IMR-90 (cell line): ENCODE measurements around the gene HS6ST3. TPM values are rescaled to one million over a fixed set of nuclear protein-coding genes. Genes with fewer than 3 reads are reported as not detected.

Experiments
- ATAC-seq: fragments of 200-7000 bp; cut with Tn5 transposase; 2 replicates; pipeline ENCODE4 v1.9.1; 2020; ENCODE audit warnings: low read depth, mild to moderate bottlenecking, moderate library complexity
- BruUV-seq: library from RNA; stranded (reverse); fragments of 400-500 nt; replicated peaks from 2 replicates; lab custom pipeline; 2021; lab: Mats Ljungman, UMichigan
- CTCF ChIA-PET: fragments of 300-600 bp; formaldehyde crosslinking; extraction: SDS; loops from one replicate; lab custom pipeline; 2021; ENCODE audit warnings: antibody characterized with exemption; lab: Yijun Ruan, JAX
- POLR2A ChIA-PET: fragments of 300-600 bp; sonication (Branson Sonifier 250); formaldehyde crosslinking; loops from one replicate; lab custom pipeline; 2022; ENCODE audit warnings: antibody characterized with exemption; ENCODE audit not compliant: unreplicated experiment; lab: Charles Lee
- DNase-seq: peaks from one replicate; pipeline ENCODE4 v3.0.0; 2013
- H2AFZ ChIP-seq: replicated peaks from 2 replicates; pipeline ENCODE3; 2013; ENCODE audit warnings: low read length, mild to moderate bottlenecking; ENCODE audit not compliant: poor library complexity
- H2AK5ac ChIP-seq: 2 replicates; pipeline ENCODE4 v1.6.1; 2013; ENCODE audit warnings: low read depth, low read length, inconsistent platforms
- H2AK9ac ChIP-seq: replicated peaks from 2 replicates; pipeline ENCODE3; 2013; ENCODE audit warnings: mild to moderate bottlenecking, low read depth, low read length, moderate library complexity; ENCODE audit not compliant: poor library complexity
- H2BK120ac ChIP-seq: 2 replicates; pipeline ENCODE4 v1.6.1; 2013; ENCODE audit warnings: low read depth, low read length, inconsistent platforms
- H2BK15ac ChIP-seq: 3 replicates; pipeline ENCODE4 v1.6.1; 2013; ENCODE audit warnings: low read depth, low read length, inconsistent platforms
- H2BK20ac ChIP-seq: 2 replicates; pipeline ENCODE4 v1.6.1; 2013; ENCODE audit warnings: low read depth, mild to moderate bottlenecking, inconsistent platforms, low read length, moderate library complexity
- H2BK5ac ChIP-seq: 2 replicates; pipeline ENCODE4 v1.6.1; 2013; ENCODE audit warnings: mild to moderate bottlenecking, low read depth, low read length, inconsistent platforms; ENCODE audit not compliant: poor library complexity, severe bottlenecking
- H3K14ac ChIP-seq: replicated peaks from 2 replicates; pipeline ENCODE4 v1.6.1; 2013; ENCODE audit warnings: low read depth, low read length, inconsistent platforms
- H3K18ac ChIP-seq: 2 replicates; pipeline ENCODE4 v1.6.1; 2013; ENCODE audit warnings: low read depth, low read length, control low read depth
- H3K23ac ChIP-seq: 2 replicates; pipeline ENCODE4 v1.6.1; 2013; ENCODE audit warnings: low read depth, low read length, inconsistent platforms
- H3K27ac ChIP-seq: 2 replicates; pipeline ENCODE4 v1.5.1; 2013; ENCODE audit warnings: mild to moderate bottlenecking, control low read depth, low read length; ENCODE audit not compliant: insufficient read depth
- H3K27me3 ChIP-seq: 2 replicates; pipeline ENCODE4 v1.6.1; 2013; ENCODE audit warnings: low read length; ENCODE audit not compliant: control insufficient read depth, insufficient read depth
- H3K36me3 ChIP-seq: 2 replicates; pipeline ENCODE4 v1.6.1; 2013; ENCODE audit warnings: low read length, mixed read lengths; ENCODE audit not compliant: control insufficient read depth, insufficient read depth
- H3K4ac ChIP-seq: 2 replicates; pipeline ENCODE4 v1.6.1; 2013; ENCODE audit warnings: low read depth, low read length, inconsistent platforms
- H3K4me1 ChIP-seq: 2 replicates; pipeline ENCODE4 v1.6.1; 2013; ENCODE audit warnings: low read length, mixed read lengths; ENCODE audit not compliant: control insufficient read depth, insufficient read depth
- H3K4me2 ChIP-seq: 2 replicates; pipeline ENCODE4 v1.6.1; 2013; ENCODE audit warnings: low read depth, mild to moderate bottlenecking, control low read depth, low read length, moderate library complexity
- H3K4me3 ChIP-seq: 2 replicates; pipeline ENCODE4 v1.5.1; 2013; ENCODE audit warnings: low read depth, mild to moderate bottlenecking, control low read depth, low read length, moderate library complexity; ENCODE audit not compliant: insufficient read depth
- H3K56ac ChIP-seq: 2 replicates; pipeline ENCODE4 v1.6.1; 2013; ENCODE audit warnings: low read length, inconsistent platforms; ENCODE audit not compliant: insufficient read depth; ENCODE audit errors: extremely low read depth
- H3K79me1 ChIP-seq, 2 experiments: 2 replicates each; pipeline ENCODE4 v1.6.1; 2013; ENCODE audit warnings: low read length in 2 of 2, inconsistent platforms in 1 of 2, low read depth in 1 of 2
- H3K9ac ChIP-seq: 2 replicates; pipeline ENCODE4 v1.6.1; 2013; ENCODE audit warnings: low read depth, low read length, control low read depth
- H3K9me1 ChIP-seq: 2 replicates; pipeline ENCODE4 v1.6.1; 2013; ENCODE audit warnings: low read length, inconsistent platforms; ENCODE audit not compliant: insufficient read depth
- H3K9me3 ChIP-seq: 2 replicates; pipeline ENCODE4 v1.6.1; 2013; ENCODE audit warnings: low read length; ENCODE audit not compliant: control insufficient read depth, insufficient read depth
- H4K20me1 ChIP-seq: 2 replicates; pipeline ENCODE4 v1.6.1; 2013; ENCODE audit warnings: low read length, inconsistent platforms; ENCODE audit not compliant: insufficient read depth
- H4K5ac ChIP-seq: 2 replicates; pipeline ENCODE4 v1.6.1; 2013; ENCODE audit warnings: mild to moderate bottlenecking, low read depth, low read length, control low read depth
- H4K8ac ChIP-seq, 2 experiments: 2 replicates each; pipeline ENCODE4 v1.6.1; 2013; ENCODE audit warnings: low read depth in 2 of 2, low read length in 2 of 2, control low read depth in 1 of 2, inconsistent platforms in 1 of 2
- H4K91ac ChIP-seq: 2 replicates; pipeline ENCODE4 v1.6.1; 2013; ENCODE audit warnings: low read depth, low read length, inconsistent platforms; ENCODE audit not compliant: insufficient read depth
- CEBPB ChIP-seq: IDR thresholded peaks from 2 replicates; pipeline ENCODE4 v1.6.1; 2012; ENCODE audit warnings: low read depth, low read length, improper control_type of control experiment
- FOS ChIP-seq: fragments of 150-350 bp; IDR thresholded peaks from 2 replicates; pipeline ENCODE4 v1.6.1; 2016; ENCODE audit warnings: low read depth, low read length
- MAZ ChIP-seq: IDR thresholded peaks from 2 replicates; pipeline ENCODE4 v1.6.1; 2012; ENCODE audit warnings: low read depth, mild to moderate bottlenecking, low read length, improper control_type of control experiment, moderate library complexity, borderline replicate concordance
- MXI1 ChIP-seq: IDR thresholded peaks from 2 replicates; pipeline ENCODE4 v1.6.1; 2012; ENCODE audit warnings: low read depth, mild to moderate bottlenecking, low read length, moderate library complexity, borderline replicate concordance
- NFE2L2 ChIP-seq: fragments of 150-350 bp; IDR thresholded peaks from 2 replicates; pipeline ENCODE4 v1.6.1; 2016; ENCODE audit warnings: low read depth, mild to moderate bottlenecking, low read length
- POLR2A ChIP-seq: IDR thresholded peaks from 2 replicates; pipeline ENCODE4 v1.6.1; 2012; ENCODE audit warnings: mild to moderate bottlenecking, low read depth, low read length
- RAD21 ChIP-seq: IDR thresholded peaks from 2 replicates; pipeline ENCODE4 v1.6.1; 2012; ENCODE audit warnings: low read length, improper control_type of control experiment
- RCOR1 ChIP-seq: IDR thresholded peaks from 2 replicates; pipeline ENCODE4 v1.6.1; 2012; ENCODE audit warnings: mild to moderate bottlenecking, low read length, improper control_type of control experiment; ENCODE audit not compliant: insufficient replicate concordance
- RFX5 ChIP-seq: IDR thresholded peaks from 2 replicates; pipeline ENCODE4 v1.8.0; 2012; ENCODE audit warnings: low read depth, mild to moderate bottlenecking, low read length, moderate library complexity
- SMC3 ChIP-seq: fragments of 150-350 bp; IDR thresholded peaks from 2 replicates; pipeline ENCODE4 v1.6.1; 2016; ENCODE audit warnings: low read depth, mild to moderate bottlenecking, antibody characterized with exemption, low read length, moderate library complexity
- USF2 ChIP-seq: fragments of 150-350 bp; IDR thresholded peaks from 2 replicates; pipeline ENCODE4 v1.6.1; 2017; ENCODE audit warnings: mild to moderate bottlenecking, antibody characterized with exemption, low read length, low read depth
- WGBS, 2 experiments: methylation state at CpG; one replicate each; pipeline versions ENCODE4 v1.1.5 to v1.1.7; 2013; ENCODE audit warnings: missing lambda C conversion rate in 2 of 2; ENCODE audit not compliant: insufficient read length in 1 of 2; ENCODE audit errors: extremely low coverage in 2 of 2; 5-methylcytosine and 5-hydroxymethylcytosine counted together
- dilution Hi-C: fragments of 300-500 bp; cut with HindIII; formaldehyde crosslinking; loops from one replicate; pipeline ENCODE4 v1.14.3; 2018; ENCODE audit warnings: low sequenced_read_pairs; ENCODE audit not compliant: unreplicated experiment
- in situ Hi-C: fragments of 300-500 bp; cut with MboI; formaldehyde crosslinking; loops from 3 replicates; pipeline ENCODE4 v1.14.3; 2019; ENCODE audit warnings: low sequenced_read_pairs, inconsistent platforms, mixed read lengths
- intact Hi-C: fragments of 100-400 bp; cut with micrococcal nuclease; formaldehyde crosslinking; loops from 2 replicates; pipeline ENCODE4 v1.10.0; 2022
- polyA plus RNA-seq, 3 experiments: library from polyadenylated mRNA; depleted of rRNA; stranded (reverse); fragments of >200 nt; gene quantifications; 2 replicates each; pipeline ENCODE4 v1.2.3, GENCODE V29; 2012; ENCODE audit warnings: low replicate concordance in 1 of 3
- total RNA-seq: library from RNA; depleted of rRNA; stranded (reverse); fragments of >200 nt; gene quantifications from 2 replicates; pipeline ENCODE4 v1.2.3, GENCODE V29; 2012
- TF ChIP-seq, protein P1 (sequence below): fragments of 150-350 bp; IDR thresholded peaks from 2 replicates; pipeline ENCODE4 v1.6.1; 2016; ENCODE audit warnings: low read depth, mild to moderate bottlenecking, low read length, moderate library complexity, borderline replicate concordance
- TF ChIP-seq, protein P2 (sequence below): conservative IDR thresholded peaks from 2 replicates; pipeline ENCODE4 v1.5.1; 2012; ENCODE audit warnings: mild to moderate bottlenecking, low read depth, low read length, improper control_type of control experiment

The HS6ST3 gene
- total and polyA plus RNA-seq, 2 of the 4 experiments (the other 2 are of a cell fraction), result not detected

DNA sequence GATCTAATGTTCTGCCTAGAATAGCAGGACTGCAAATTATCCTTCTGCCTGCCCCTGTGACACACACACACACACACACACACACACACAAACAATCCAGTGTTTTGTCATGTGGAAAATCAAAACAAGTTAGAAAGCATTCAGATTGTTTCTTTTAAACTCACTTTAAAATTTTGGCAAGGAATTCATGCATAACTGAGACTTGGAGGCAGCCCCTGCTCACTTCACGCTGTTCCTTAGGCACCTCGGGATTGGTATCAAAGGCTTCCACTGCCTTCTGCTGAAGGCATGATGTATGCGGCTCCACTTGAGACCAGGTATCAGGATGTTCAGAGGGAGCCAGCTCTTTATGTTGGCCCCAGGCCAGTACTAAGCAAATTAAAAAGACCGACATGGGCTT lies 745.6 kb downstream of the HS6ST3 start:
- TF ChIP-seq, protein P1, sequence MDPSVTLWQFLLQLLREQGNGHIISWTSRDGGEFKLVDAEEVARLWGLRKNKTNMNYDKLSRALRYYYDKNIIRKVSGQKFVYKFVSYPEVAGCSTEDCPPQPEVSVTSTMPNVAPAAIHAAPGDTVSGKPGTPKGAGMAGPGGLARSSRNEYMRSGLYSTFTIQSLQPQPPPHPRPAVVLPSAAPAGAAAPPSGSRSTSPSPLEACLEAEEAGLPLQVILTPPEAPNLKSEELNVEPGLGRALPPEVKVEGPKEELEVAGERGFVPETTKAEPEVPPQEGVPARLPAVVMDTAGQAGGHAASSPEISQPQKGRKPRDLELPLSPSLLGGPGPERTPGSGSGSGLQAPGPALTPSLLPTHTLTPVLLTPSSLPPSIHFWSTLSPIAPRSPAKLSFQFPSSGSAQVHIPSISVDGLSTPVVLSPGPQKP, result no peak
- TF ChIP-seq RFX5 (no peak), USF2 (no peak), CEBPB (no peak), RCOR1 (no peak), MAZ (no peak), SMC3 (no peak), FOS (no peak), MXI1 (no peak), NFE2L2 (no peak), POLR2A (no peak), RAD21 (no peak)
- TF ChIP-seq, protein P2, sequence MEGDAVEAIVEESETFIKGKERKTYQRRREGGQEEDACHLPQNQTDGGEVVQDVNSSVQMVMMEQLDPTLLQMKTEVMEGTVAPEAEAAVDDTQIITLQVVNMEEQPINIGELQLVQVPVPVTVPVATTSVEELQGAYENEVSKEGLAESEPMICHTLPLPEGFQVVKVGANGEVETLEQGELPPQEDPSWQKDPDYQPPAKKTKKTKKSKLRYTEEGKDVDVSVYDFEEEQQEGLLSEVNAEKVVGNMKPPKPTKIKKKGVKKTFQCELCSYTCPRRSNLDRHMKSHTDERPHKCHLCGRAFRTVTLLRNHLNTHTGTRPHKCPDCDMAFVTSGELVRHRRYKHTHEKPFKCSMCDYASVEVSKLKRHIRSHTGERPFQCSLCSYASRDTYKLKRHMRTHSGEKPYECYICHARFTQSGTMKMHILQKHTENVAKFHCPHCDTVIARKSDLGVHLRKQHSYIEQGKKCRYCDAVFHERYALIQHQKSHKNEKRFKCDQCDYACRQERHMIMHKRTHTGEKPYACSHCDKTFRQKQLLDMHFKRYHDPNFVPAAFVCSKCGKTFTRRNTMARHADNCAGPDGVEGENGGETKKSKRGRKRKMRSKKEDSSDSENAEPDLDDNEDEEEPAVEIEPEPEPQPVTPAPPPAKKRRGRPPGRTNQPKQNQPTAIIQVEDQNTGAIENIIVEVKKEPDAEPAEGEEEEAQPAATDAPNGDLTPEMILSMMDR, result no peak
- Histone ChIP-seq H4K5ac (no peak overlapping the region), H3K14ac (no peak overlapping the region), H3K4me2 (no peak overlapping the region), H2AK9ac (no peak overlapping the region), H3K4me3 (no peak overlapping the region), H4K20me1 (no peaks in the 10 kb centered on the region), H3K9me3 (no peaks in the 10 kb centered on the region; the same call in 1 of the 2 replicates), H2AFZ (no peak overlapping the region), H3K79me1 (no peaks in the 10 kb centered on the region), H3K36me3 (no peaks in the 10 kb centered on the region), H3K56ac (no peak overlapping the region), H3K4me1 (no peaks in the 10 kb centered on the region), H3K9ac (no peak overlapping the region), H2BK120ac (no peak overlapping the region), H2BK20ac (no peak overlapping the region), H2AK5ac (no peak overlapping the region), H3K9me1 (no peaks in the 10 kb centered on the region), H3K23ac (no peak overlapping the region), H3K4ac (no peak overlapping the region), H2BK15ac (no peak overlapping the region), H3K27ac (no peak overlapping the region), H4K8ac (no peak overlapping the region), H3K18ac (no peak overlapping the region), H3K27me3 (no peaks in the 10 kb centered on the region), H2BK5ac (no peak overlapping the region), H4K91ac (no peak overlapping the region)
- POLR2A ChIA-PET, result no interaction called here
- in situ Hi-C loops, result no loop called here
- intact Hi-C loops, result no loop called here
- BruUV-seq, result no TSS peak
- CTCF ChIA-PET, result interaction anchor here (1.8 kb wide), 1 partner anchor 18 kb away, joined by 7 read pairs; no protein-coding TSS in a partner anchor
- ATAC-seq (no peak), DNase-seq (no peak)
- WGBS, 2 experiments, result 50% methylated on average over 1 of the region's 4 CpGs; no CpG with 5 or more reads in 1 of the 2 experiments
- dilution Hi-C loops, result no loop called here
